OCI-LY3 (cell line): ENCODE data around the gene ATP6V1G3.
A peak's percentile ranks its signal among the peaks of the same experiment; 100 is the strongest.

Experiments
- H2AFZ ChIP-seq: fragments of 200-600, 300-600 bp; shearing (Covaris generic); 2 replicates; pipeline ENCODE4 v1.6.0; 2014; ENCODE audit warnings: antibody characterized with exemption, low read depth, low read length
- H3K27ac ChIP-seq: fragments of 200-600, 300-600 bp; sonication (generic); 2 replicates; pipeline ENCODE4 v1.5.1; 2014; ENCODE audit warnings: mild to moderate bottlenecking, low read length, moderate library complexity, mixed read lengths
- H3K27me3 ChIP-seq: fragments of 200-600, 300-600 bp; sonication (generic); 2 replicates; pipeline ENCODE4 v1.6.1; 2014; ENCODE audit warnings: low read depth, low read length, mixed read lengths
- H3K36me3 ChIP-seq: fragments of 200-600, 300-600 bp; sonication (generic); replicated peaks from 2 replicates; pipeline ENCODE3; 2014; ENCODE audit warnings: low read depth, low read length, mixed read lengths
- H3K4me1 ChIP-seq: fragments of 300-600, 200-600 bp; sonication (generic); 2 replicates; pipeline ENCODE4 v1.6.1; 2014; ENCODE audit warnings: low read length, mixed read lengths
- H3K4me2 ChIP-seq: fragments of 200-600, 300-600 bp; sonication (generic); 2 replicates; pipeline ENCODE4 v1.6.1; 2014; ENCODE audit warnings: low read length, mixed read lengths
- H3K4me3 ChIP-seq: fragments of 300-600, 200-600 bp; sonication (generic); 2 replicates; pipeline ENCODE4 v1.5.1; 2014; ENCODE audit warnings: antibody characterized with exemption, mild to moderate bottlenecking, low read length, moderate library complexity
- H3K79me2 ChIP-seq: fragments of 300-600, 200-600 bp; shearing (Covaris generic); 2 replicates; pipeline ENCODE4 v1.6.1; 2014; ENCODE audit warnings: mild to moderate bottlenecking, low read length, mixed read lengths
- H3K9ac ChIP-seq: fragments of 300-600, 200-600 bp; shearing (Covaris generic); 2 replicates; pipeline ENCODE4 v1.6.0; 2014; ENCODE audit warnings: mild to moderate bottlenecking, low read length, moderate library complexity
- H3K9me3 ChIP-seq: fragments of 200-600, 300-600 bp; shearing (Covaris generic); 2 replicates; pipeline ENCODE4 v1.6.1; 2014; ENCODE audit warnings: low read length, mixed read lengths; ENCODE audit not compliant: insufficient read depth
- H4K20me1 ChIP-seq: fragments of 200-600, 300-600 bp; sonication (generic); 2 replicates; pipeline ENCODE4 v1.6.1; 2016; ENCODE audit warnings: low read length, mixed read lengths; ENCODE audit not compliant: insufficient read depth
- CTCF ChIP-seq: fragments of 200-600, 300-600 bp; sonication (generic); IDR thresholded peaks from 2 replicates; pipeline ENCODE4 v1.5.1; 2014; ENCODE audit warnings: antibody characterized with exemption, low read length, low read depth
- EZH2phosphoT487 ChIP-seq: fragments of 200-600 bp; shearing (Covaris generic); IDR thresholded peaks from 2 replicates; pipeline ENCODE4 v1.6.1; 2018; ENCODE audit warnings: antibody characterized with exemption, mixed run types, low read depth

The ATP6V1G3 gene

GRCh38 chr1:198559362-198559761 is 18.9 kb upstream of the ATP6V1G3 start:
- H3K27me3 ChIP-seq = no peaks in the 10 kb centered on the region
- H4K20me1 ChIP-seq = no peaks in the 10 kb centered on the region
- no peaks in the 10 kb centered on the region for H3K9me3 ChIP-seq
- no peaks in the 10 kb centered on the region for H3K36me3 ChIP-seq
- no peak overlapping the region for H3K9ac ChIP-seq
- no peak overlapping the region for H3K27ac ChIP-seq
- H3K4me1 ChIP-seq = peaks cover 21% of the 10 kb centered on the region
- no peak for TF ChIP-seq CTCF
- no peak for TF ChIP-seq EZH2phosphoT487
- no peaks in the 10 kb centered on the region for H3K79me2 ChIP-seq
- no peak overlapping the region for H2AFZ ChIP-seq
- H3K4me3 ChIP-seq = no peak overlapping the region
- no peak overlapping the region for H3K4me2 ChIP-seq

GRCh38 chr1:198558402-198558801 is 17.9 kb upstream of the ATP6V1G3 start:
- Histone ChIP-seq H3K4me1 (peaks cover 28% of the 10 kb centered on the region), H3K79me2 (no peaks in the 10 kb centered on the region), H3K4me2 (no peak overlapping the region), H3K9me3 (no peaks in the 10 kb centered on the region), H3K27ac (no peak overlapping the region), H2AFZ (no peak overlapping the region), H3K9ac (no peak overlapping the region), H4K20me1 (no peaks in the 10 kb centered on the region), H3K27me3 (no peaks in the 10 kb centered on the region), H3K36me3 (no peaks in the 10 kb centered on the region), H3K4me3 (no peak overlapping the region)
- TF ChIP-seq CTCF (no peak), EZH2phosphoT487 (no peak)

GRCh38 chr1:198556971-198557370 is 16.5 kb upstream of the ATP6V1G3 start:
- Histone ChIP-seq H3K27me3 (no peaks in the 10 kb centered on the region), H3K4me2 (peak overlapping the region; percentile 48), H3K4me3 (peak overlapping the region; percentile 5), H3K27ac (peak overlapping the region; percentile 28), H3K9ac (no peak overlapping the region), H4K20me1 (no peaks in the 10 kb centered on the region), H3K36me3 (no peaks in the 10 kb centered on the region), H3K9me3 (no peaks in the 10 kb centered on the region), H2AFZ (peak overlapping the region; percentile 58), H3K79me2 (no peaks in the 10 kb centered on the region), H3K4me1 (peaks cover 35% of the 10 kb centered on the region)
- TF ChIP-seq EZH2phosphoT487 = no peak
- TF ChIP-seq CTCF = no peak

GRCh38 chr1:198552668-198553416 is 12.4 kb upstream of the ATP6V1G3 start:
- Histone ChIP-seq H3K4me2 (no peak overlapping the region), H3K4me1 (peaks cover 64% of the 10 kb centered on the region), H3K9me3 (no peaks in the 10 kb centered on the region), H3K79me2 (no peaks in the 10 kb centered on the region), H3K9ac (no peak overlapping the region), H3K27me3 (no peaks in the 10 kb centered on the region), H4K20me1 (no peaks in the 10 kb centered on the region), H3K36me3 (peaks cover 6% of the 10 kb centered on the region), H2AFZ (no peak overlapping the region), H3K27ac (no peak overlapping the region), H3K4me3 (no peak overlapping the region)
- TF ChIP-seq EZH2phosphoT487 (no peak), CTCF (peak; percentile 41)
